B cell (primary cell): ENCODE data around the gene SNRPB2.

Source experiments
- CTCF ChIP-seq: fragments of 200-600 bp; IDR thresholded peaks from one replicate; pipeline ENCODE4 v1.8.0; 2022; ENCODE audit warnings: antibody characterized with exemption, mild to moderate bottlenecking
- EZH2 ChIP-seq: IDR thresholded peaks from 2 replicates; pipeline ENCODE4 v1.6.1; 2012; ENCODE audit warnings: borderline replicate concordance, low read depth, mild to moderate bottlenecking, moderate library complexity, low read length; ENCODE audit not compliant: insufficient read depth, poor library complexity, severe bottlenecking

- TF ChIP-seq CTCF, result no peak
- no peak for TF ChIP-seq EZH2
Measured at GRCh38 chr20:16775961-16776360, 46.1 kb downstream of the SNRPB2 start.
